Measurements from ENCODE around the gene ATPAF1. TPM values are rescaled to one million over a fixed set of nuclear protein-coding genes. Genes with fewer than 3 reads are reported as not detected.
A peak's percentile ranks its signal among the peaks of the same experiment; 100 is the strongest.

Gene ATPAF1
- total and polyA plus RNA-seq, 9 of the 15 experiments (the other 6 are each of a cell fraction or from before 2014, with no cell fraction given) = 6.3 to 56.2 (median 27.4) TPM

DNA sequence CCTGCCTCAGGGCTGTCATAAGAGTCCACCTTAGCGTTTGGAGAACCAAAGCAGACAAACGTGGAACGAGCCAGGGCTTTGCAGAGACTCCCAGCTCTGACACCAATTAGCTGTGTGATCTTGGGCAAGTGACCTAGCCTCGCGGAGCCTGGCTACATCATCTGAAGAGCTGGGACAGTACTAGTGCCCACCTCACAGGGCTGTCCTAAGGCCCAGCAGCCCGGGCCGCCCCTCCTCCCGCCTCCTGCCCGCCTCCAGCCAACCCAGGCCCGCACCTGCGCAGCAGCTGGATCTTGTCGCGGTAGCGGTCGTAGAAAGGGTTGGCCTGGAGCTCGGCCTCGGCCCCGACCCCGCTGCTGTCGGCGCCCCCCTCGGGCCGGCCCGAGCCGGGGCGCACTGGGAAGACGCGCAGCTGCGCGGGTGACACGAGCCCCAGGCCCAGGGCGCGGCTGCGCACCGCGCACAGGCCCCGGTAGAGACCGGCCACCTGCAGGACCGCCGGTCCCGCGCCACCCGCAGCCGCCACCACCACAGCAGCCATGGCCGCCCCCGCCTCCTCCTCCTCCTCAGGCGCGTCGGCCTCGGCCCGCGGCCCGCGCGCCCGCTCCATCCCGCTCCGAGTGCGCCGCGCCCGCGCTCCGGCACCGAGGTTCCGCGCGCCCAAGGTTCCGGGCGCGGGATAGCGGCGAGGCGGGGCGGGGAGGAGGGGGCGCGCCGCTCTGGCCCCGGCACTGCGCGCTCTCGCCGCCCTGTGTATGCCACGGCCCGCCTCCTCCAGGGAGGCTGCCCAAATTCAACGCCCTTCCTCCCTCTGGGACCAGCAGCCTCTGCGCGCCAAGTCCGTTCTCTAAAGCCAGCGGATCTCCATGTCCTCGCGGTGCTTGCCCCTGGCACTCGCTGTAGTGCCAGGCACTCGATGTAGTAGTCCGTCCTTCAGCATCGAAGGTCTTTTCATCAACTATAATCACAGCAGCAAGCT lies at the start of gene ATPAF1 (continued):
- TF ChIP-seq CHAMP1 (IDR thresholded peaks at IDR 0.05) = no peak
- TF ChIP-seq ELF2 (CRISPR knock-in tag; IDR thresholded peaks at IDR 0.05) = no peak
- peak; percentile 72 for TF ChIP-seq CCNT2 (IDR thresholded peaks at IDR 0.05; ENCODE audit: borderline replicate concordance, extremely low read depth, insufficient read length, low read depth, low read length)
- peak; percentile 7; the same call in 1 of the 2 replicates for TF ChIP-seq HMGXB4 (CRISPR knock-in tag; IDR thresholded peaks at IDR 0.05)
- TF ChIP-seq RBFOX2 (IDR thresholded peaks at IDR 0.05; ENCODE audit: low read depth, low read length) = peak; percentile 78
- TF ChIP-seq RBM25 (IDR thresholded peaks at IDR 0.05; ENCODE audit: low read depth, low read length, severe bottlenecking) = peak; percentile 49
- no peak for TF ChIP-seq ILK (tag; IDR thresholded peaks at IDR 0.05; ENCODE audit: borderline replicate concordance, low read depth)
- peak; percentile 79 to 81; a peak in 3 of 4 replicates for TF ChIP-seq NONO (IDR thresholded peaks at IDR 0.05; ENCODE audit: low read depth in 2 of 2, low read length in 1 of 2)
- no peak for TF ChIP-seq ZSCAN29 (IDR thresholded peaks at IDR 0.05)
- peak; percentile 79 for TF ChIP-seq GABPA (tag; conservative IDR thresholded peaks at IDR 0.05; ENCODE audit: low read depth)
- TF ChIP-seq ZFP1 (CRISPR knock-in tag; IDR thresholded peaks at IDR 0.05) = no peak
- no peak for TF ChIP-seq CBX3 (IDR thresholded peaks at IDR 0.05; ENCODE audit: borderline replicate concordance in 1 of 2, low read length in 2 of 2)
- no peak for TF ChIP-seq ZNF311 (CRISPR knock-in tag; IDR thresholded peaks at IDR 0.05)
- TF ChIP-seq SIN3B (IDR thresholded peaks at IDR 0.05; ENCODE audit: low read depth) = peak; percentile 82

Measured in K562 (cell line).